Right renal cortex interstitium (tissue), 3 donors: ENCODE data around the gene LAMA1. TPM values are rescaled to one million over a fixed set of nuclear protein-coding genes. Genes with fewer than 3 reads are reported as not detected.

Experiments used
- DNase-seq, 3 donors: peaks; one replicate each; pipeline ENCODE4 v3.0.0-alpha.2; 2013; ENCODE audit warnings: low read depth in 3 of 3, low spot score in 2 of 3
- polyA plus RNA-seq, 3 donors: library from polyadenylated mRNA; unstranded; fragments of 120-200 nt; gene quantifications; one replicate each; pipeline ENCODE4 v1.2.1, GENCODE V29; 2013; ENCODE audit not compliant: insufficient read length in 3 of 3

The LAMA1 gene
- polyA plus RNA-seq, 3 donors: 68.4 to 73.8 (median 72.4) TPM

GRCh38 chr18:7116001-7116730 lies 1.4 kb downstream of the LAMA1 start:
- peak in 1 of 3 donors; percentile 38 for DNase-seq

- DNase-seq: no peak
These were observed 4.7 kb downstream of the LAMA1 start for GRCh38 chr18:7112936-7113335.

DNA sequence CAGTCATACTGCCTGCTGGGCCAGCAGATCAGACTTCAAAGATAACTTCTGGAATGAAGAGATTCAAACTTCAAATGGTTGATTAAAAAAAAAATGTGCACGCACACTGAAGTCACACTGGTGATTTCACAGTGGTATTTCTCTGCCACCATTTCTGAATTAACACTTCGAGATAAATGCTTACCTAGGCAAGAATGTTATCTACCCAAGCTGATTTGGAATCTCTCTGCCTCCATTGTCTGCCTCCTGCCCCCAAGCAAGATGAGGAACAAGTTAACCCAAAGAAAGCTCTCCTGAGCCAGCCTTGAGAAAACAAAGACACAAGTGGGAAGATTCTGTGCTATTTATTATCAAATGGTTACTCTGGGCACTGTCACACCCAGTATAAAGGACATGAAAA lies 6.5 kb downstream of the LAMA1 start:
- no peak for DNase-seq

DNA sequence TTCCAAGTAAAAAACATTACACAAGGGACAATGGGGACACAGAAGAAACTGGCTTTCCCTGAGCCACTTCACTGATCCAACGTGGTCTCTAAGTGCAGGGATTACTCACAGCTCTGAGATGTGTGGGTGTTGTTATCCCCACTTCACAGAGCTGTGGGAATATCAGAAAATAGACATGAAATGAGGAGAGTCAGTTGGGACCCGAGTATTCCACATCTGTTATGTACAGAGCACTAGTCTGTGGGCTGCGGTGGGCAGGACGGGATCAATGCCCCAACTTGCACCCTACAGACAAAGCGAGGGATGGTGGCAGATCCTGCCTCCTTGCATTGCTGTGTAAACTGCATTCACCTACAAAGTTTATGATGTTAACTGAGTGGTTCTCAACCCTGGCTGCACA lies 11.7 kb downstream of the LAMA1 start:
- DNase-seq: no peak

- DNase-seq: no peak
These were observed 12.3 kb downstream of the LAMA1 start for GRCh38 chr18:7105268-7105667.

GRCh38 chr18:7104649-7105048 lies 12.9 kb downstream of the LAMA1 start:
- no peak for DNase-seq

- no peak for DNase-seq
These were observed 15.5 kb downstream of the LAMA1 start for GRCh38 chr18:7102131-7102530.

DNA sequence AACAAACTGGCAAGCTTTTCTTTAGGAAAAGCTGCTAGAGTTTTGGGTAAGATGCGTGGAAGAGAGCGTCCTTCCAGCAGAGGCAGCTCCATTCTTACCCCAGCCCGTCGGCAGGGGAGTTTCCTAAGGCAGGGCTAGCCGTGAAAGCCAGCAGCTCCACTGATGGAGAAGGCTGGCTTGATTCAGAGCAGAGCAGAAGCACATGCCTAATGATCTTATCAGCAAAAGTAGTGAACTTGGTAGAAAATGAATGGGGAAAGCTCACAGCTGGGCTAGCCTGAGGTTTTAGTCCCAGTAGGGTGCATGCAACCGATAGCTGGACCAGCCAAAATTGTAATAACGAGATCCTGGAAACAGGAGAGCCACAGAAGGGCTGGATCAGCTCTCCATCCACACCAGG lies 20.8 kb downstream of the LAMA1 start:
- DNase-seq: no peak

DNA sequence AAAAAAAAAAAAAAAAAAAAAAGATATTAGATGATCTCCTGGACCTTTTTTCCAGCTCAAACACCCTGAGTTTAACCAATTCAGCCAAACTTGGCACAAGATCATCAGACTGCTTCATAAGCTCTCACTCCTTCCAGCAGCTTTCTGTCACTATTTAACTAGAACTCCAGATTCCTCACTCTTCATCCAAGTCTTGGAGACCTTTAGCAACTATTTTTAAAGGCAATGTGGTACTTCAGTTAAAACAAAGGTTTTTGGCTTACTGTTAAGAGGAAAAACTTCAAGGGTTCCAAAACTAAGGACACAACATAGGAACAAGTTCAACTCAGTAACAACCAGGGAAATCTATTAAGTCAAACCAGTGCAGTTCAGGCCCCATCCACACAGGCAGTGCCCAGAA lies 23.2 kb downstream of the LAMA1 start:
- DNase-seq: no peak

DNA sequence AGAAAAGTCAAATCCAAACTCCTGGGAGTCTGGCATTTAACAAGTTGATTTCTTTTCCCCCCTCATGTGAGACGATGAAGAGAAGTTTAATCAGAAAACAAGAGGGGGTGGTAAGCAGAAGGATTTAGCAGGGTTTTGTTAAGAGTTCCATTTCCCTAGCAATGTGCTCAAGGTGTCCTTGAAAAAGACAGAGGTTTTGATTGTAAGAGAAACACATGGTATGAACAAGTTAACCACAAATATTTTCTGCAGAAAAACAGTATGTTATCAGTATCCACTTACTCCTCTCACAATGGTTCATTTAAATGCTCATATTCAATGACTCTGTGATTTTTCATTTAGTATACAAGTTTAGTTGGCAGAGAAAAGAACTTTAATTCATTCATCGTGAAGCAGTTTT lies 26.8 kb downstream of the LAMA1 start:
- DNase-seq: no peak

- DNase-seq: no peak
These were observed 28.2 kb downstream of the LAMA1 start for GRCh38 chr18:7089369-7089768.

GRCh38 chr18:7084080-7085065 lies 33.2 kb downstream of the LAMA1 start:
- no peak for DNase-seq

DNA sequence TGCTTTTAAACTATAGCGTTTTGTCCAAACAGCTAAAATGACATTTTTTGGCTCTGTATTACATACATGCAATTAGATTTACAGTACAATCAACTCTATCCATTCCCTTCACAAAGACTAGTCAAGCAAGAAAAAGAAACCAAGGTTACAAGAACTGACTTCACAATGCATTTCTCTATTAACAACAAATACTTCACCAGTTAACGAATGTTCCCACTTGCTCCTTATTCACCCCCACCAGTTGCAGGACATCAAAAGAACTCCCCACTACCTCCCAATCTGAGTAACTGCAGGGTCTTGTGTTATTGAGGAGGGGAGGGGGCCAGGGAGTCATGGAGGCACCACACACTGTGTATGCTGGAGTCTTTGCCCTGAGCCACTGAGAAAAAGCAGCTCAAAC lies 34.9 kb downstream of the LAMA1 start:
- DNase-seq: no peak

DNA sequence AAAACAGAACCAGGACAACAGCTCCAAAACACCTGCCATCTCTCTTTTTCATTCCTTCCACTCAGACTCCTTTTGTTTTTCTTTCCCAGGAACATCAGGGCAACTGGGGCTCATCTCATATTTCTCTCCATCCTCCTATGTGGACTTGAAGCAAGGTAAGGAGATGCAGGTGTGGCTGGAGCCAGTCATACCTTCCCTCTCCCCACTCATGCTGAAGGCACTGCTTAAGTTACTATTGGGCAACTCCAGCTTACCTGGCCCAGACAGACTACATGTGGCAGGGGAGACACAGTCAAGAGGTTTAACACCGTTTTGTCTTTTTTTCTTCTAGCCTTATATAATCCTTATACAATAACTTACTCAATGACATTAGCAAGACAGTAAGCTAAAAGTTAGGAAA lies 38.4 kb downstream of the LAMA1 start:
- DNase-seq: no peak

DNA sequence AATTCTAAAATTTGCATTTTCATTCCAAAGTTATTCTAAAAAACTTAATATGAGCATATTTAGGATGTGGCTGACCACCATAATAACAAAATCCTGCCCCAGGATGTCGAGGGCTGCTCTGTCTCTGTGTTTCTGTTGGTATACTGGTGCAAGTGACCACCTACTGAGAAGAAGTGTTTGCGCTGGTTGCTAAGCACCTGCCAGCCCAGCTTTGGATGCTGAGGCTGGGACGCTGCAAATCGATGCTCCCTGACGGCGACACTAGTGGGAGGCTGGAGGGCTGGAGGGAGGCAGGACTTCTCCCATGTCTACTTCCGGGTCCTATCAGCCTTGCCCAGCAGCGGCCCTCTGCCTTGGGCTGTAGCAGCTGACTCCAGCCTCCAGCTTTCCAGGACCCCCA lies 45.0 kb downstream of the LAMA1 start:
- DNase-seq: no peak

DNA sequence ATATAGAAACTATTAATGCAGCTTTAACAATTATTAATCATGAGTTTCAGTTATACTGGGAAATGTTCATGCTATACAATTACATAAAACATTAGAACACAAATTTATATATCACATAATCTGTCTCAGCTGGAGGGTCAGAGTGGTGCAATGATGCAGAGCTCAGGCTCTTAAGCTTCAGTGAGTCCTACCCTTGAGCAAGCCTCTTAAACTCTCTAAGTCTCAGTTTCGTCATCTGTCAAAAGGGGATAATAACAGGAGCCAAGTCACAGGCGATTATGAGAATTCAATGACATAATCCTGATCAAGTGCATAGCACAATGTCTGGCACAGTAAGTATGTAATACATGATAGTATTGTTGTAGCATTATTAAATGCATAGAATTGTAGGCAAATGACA lies 46.0 kb downstream of the LAMA1 start:
- DNase-seq: no peak

- DNase-seq: no peak
These were observed 47.1 kb downstream of the LAMA1 start for GRCh38 chr18:7070466-7070865.

DNA sequence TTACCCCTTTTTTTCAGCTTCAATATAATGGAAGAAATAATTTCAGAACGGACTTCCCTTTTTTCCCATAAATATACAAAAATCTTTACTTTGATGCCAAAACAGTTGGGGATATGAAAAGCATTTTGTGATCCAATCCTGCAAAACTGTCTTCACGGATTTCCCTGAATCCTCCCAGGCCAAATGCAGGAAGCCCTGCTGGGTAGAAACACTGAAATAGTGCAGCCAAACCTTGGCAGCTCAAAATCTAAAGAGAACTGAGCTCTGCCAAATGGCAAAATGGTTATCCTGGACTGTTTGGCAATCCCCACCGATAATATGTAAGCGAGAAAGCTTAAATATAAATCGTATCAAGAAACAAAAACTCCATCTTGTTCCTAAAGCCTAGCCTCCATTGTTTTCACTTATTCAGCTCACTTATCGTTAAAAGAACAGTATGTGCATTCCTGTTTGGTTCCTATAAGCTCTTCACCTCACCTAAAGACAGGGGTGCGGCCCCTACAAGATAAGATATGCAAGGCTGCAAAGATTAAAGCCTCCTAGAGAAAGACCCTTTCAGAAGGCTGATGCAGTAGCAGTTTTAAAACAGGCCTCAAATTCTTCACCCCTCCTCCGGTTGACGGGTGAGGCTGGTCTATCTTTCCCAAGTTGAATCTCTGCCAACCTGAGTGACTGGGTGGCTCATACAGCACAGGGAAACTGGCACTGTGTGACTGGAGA lies 48.6 kb downstream of the LAMA1 start:
- no peak for DNase-seq

DNA sequence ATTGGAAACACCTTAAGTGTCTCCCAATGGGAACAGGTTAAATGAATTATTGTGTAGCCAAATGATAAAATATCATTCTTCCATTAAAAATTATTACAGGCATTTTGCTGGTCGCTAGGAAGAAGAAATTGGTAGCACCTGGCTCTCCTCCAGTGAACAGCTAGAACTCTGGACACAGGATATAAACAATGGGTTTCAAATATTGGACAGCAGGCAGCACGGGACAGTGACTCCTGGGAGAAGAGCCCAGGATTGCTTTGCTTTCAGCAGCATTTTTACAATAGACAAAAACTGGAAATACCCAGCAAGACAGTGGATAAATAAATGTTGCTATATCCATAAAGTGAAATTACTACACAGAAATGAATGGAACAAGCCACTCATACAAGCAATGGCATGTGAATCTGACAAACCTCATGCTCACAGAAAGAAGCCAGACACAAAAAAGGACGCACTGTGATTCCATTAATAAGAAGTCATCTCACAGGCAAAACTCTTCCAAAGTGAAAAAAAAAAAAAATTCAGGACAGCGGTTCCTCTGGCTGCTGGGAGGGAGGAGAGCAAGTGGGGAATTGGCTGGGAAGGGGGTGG lies 50.5 kb downstream of the LAMA1 start:
- DNase-seq: no peak

DNA sequence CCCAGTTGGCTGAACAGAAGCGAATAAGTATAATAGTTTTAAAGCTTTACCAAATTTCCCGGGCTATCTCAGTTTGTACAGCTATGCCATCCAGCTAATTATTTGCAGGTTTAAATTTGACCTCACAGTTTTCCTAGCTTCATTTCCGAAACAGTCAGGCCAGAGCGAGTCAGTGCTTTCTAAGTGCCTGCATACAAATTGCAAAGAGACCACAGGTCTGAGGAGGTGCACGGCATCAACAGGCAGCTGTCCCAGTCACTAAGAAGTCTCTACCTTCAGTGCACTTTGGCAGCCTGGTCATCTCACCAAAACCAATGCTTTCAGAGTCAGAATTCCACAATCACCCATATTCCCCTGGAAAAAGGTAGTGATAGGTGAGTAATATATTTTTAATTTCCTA lies 51.9 kb downstream of the LAMA1 start:
- no peak for DNase-seq

- no peak for DNase-seq
These were observed 53.3 kb downstream of the LAMA1 start for GRCh38 chr18:7064346-7064745.
